Right kidney (tissue), 1 donor: ENCODE measurements around the gene UBE2F.

ENCODE experiments used
- DNase-seq: peaks from one replicate; pipeline ENCODE4 v3.0.0-alpha.2; 2016

The UBE2F gene

GRCh38 chr2:238080518-238080917 is 113.7 kb downstream of the UBE2F start:
- DNase-seq = no peak

GRCh38 chr2:238081150-238081549 is 114.3 kb downstream of the UBE2F start:
- DNase-seq = no peak

- no peak for DNase-seq
Observed at GRCh38 chr2:238081561-238081960, 114.7 kb downstream of the UBE2F start.

- DNase-seq = no peak
Observed at GRCh38 chr2:238082151-238082550, 115.3 kb downstream of the UBE2F start.

GRCh38 chr2:238082827-238083226 is 116.0 kb downstream of the UBE2F start:
- DNase-seq = no peak

- DNase-seq = no peak
Observed at GRCh38 chr2:238083919-238084318, 117.1 kb downstream of the UBE2F start.

- no peak for DNase-seq
Observed at GRCh38 chr2:238084761-238085160, 117.9 kb downstream of the UBE2F start.

- DNase-seq = no peak
Observed at GRCh38 chr2:238085899-238086298, 119.1 kb downstream of the UBE2F start.

- no peak for DNase-seq
Observed at GRCh38 chr2:238087211-238087610, 120.4 kb downstream of the UBE2F start.

- DNase-seq = no peak
Observed at GRCh38 chr2:238090887-238091286, 124.1 kb downstream of the UBE2F start.

- DNase-seq = no peak
Observed at GRCh38 chr2:238091436-238092060, 124.7 kb downstream of the UBE2F start.
